Measurements from ENCODE around the gene LYPLAL1.
A peak's percentile ranks its signal among the peaks of the same experiment; 100 is the strongest.

The LYPLAL1 gene

GRCh38 chr1:219161371-219161770 is 12.3 kb upstream of the LYPLAL1 start:
- Histone ChIP-seq H3K27ac (no peak overlapping the region), H3K4me3 (no peak overlapping the region)
- TF ChIP-seq, protein P1, sequence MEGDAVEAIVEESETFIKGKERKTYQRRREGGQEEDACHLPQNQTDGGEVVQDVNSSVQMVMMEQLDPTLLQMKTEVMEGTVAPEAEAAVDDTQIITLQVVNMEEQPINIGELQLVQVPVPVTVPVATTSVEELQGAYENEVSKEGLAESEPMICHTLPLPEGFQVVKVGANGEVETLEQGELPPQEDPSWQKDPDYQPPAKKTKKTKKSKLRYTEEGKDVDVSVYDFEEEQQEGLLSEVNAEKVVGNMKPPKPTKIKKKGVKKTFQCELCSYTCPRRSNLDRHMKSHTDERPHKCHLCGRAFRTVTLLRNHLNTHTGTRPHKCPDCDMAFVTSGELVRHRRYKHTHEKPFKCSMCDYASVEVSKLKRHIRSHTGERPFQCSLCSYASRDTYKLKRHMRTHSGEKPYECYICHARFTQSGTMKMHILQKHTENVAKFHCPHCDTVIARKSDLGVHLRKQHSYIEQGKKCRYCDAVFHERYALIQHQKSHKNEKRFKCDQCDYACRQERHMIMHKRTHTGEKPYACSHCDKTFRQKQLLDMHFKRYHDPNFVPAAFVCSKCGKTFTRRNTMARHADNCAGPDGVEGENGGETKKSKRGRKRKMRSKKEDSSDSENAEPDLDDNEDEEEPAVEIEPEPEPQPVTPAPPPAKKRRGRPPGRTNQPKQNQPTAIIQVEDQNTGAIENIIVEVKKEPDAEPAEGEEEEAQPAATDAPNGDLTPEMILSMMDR (IDR thresholded peaks at IDR 0.05) = no peak
- DNase-seq (ENCODE audit: low spot score) = no peak

- TF ChIP-seq, protein P1 (IDR thresholded peaks at IDR 0.05) = no peak
- no peak overlapping the region for H3K27ac ChIP-seq
- DNase-seq (ENCODE audit: low spot score) = no peak
- no peak overlapping the region for H3K4me3 ChIP-seq
Observed at GRCh38 chr1:219163401-219163954, 10.2 kb upstream of the LYPLAL1 start.

DNA sequence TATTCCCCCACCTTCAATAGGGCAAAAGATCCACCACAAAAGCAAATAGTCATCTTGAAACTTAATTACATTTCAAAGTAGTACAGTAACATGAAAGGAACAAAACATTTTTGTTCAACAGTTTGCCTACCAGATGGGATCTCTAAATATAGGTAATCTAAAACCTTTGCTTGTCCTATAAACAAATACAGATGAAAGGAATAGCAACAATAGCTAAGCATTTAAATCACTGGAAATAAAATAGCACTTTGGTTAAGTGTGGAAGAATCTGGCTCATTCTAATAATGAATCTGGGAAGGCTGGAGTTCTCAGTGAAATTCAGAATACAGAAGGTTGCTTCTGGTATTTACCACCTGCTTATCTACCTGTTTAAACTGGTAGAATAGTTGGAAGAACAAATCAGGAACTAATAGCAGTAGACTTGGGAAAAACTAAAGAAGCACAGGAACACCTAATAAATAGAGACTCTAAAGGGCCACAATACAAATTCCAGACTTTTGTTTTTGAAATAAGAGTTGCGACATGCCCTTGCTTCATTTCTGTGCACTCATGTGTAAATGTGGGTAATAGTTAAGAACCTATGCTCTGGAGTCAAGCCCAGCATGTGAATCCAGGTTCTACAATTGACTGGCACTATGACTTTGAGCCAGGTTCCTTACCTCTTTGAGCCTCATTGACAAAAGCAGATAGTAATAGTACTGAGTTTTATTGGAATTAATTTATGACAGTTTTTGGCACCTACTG is 2.3 kb upstream of the LYPLAL1 start:
- Histone ChIP-seq H3K4me3 (no peak overlapping the region), H3K27ac (no peak overlapping the region)
- TF ChIP-seq, protein P1 (IDR thresholded peaks at IDR 0.05) = no peak
- no peak for DNase-seq (ENCODE audit: low spot score)

DNA sequence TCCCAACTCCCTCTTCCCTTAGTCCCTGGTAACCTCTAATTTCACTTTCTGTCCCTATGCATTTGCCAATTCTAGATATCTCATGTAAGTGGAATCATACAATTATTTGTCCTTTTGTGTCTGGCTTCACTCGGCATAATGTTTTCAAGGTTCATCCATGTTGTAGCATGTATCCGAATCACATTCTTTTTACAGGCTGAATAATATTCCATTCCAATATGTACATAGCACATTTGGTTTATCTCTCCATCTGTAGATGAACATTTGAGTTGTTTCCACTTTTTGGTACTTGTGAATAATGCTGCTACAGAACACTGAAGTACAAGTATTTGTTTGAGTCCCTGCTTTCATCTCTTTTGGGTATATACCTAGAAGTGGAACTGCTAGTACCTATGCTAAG is 857 bp upstream of the LYPLAL1 start:
- TF ChIP-seq, protein P1 (IDR thresholded peaks at IDR 0.05) = no peak
- Histone ChIP-seq H3K27ac (no peak overlapping the region), H3K4me3 (peak overlapping the region; percentile 72)
- no peak for DNase-seq (ENCODE audit: low spot score)

DNA sequence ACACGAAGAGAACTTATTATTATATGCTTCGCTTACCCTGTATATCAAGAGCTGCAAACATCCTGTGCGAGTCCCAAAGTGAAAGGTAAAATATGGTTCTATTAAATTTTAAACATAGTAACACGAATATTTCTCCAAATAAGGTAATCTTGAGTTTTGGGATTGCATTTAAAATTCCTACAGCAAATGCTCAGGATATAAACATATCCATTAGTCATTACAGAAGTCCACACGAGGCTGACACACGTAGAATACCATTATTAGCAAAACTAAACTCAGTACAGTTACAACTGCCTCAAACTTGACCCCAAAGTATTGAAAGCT is 282 bp upstream of the LYPLAL1 start:
- peak overlapping the region; percentile 84 to 92 for H3K27ac ChIP-seq
- peak overlapping the region; percentile 72 for H3K4me3 ChIP-seq
- no peak for DNase-seq (ENCODE audit: low spot score)
- TF ChIP-seq, protein P1 (IDR thresholded peaks at IDR 0.05) = no peak

- peak overlapping the region; percentile 84 to 92 for H3K27ac ChIP-seq
- H3K4me3 ChIP-seq = peak overlapping the region; percentile 72
- DNase-seq (ENCODE audit: low spot score) = no peak
- TF ChIP-seq, protein P1 (IDR thresholded peaks at IDR 0.05) = no peak
Observed at GRCh38 chr1:219174460-219175211, 958 bp downstream of the LYPLAL1 start.
